ENCODE data around the gene SKIC8. TPM values are rescaled to one million over a fixed set of nuclear protein-coding genes. Genes with fewer than 3 reads are reported as not detected.
A peak's percentile ranks its signal among the peaks of the same experiment; 100 is the strongest.

The SKIC8 gene
- total and polyA plus RNA-seq, 2 of the 13 experiments (the other 11 are each of a cell fraction or from before 2014, with no cell fraction given): 69.5 to 70.6 TPM

- TF ChIP-seq FOXP4 (CRISPR knock-in tag; IDR thresholded peaks at IDR 0.05) (no peak), TFE3 (CRISPR knock-in tag; IDR thresholded peaks at IDR 0.05) (no peak), E2F1 (CRISPR knock-in tag; IDR thresholded peaks at IDR 0.05) (no peak), HOXA3 (CRISPR knock-in tag; IDR thresholded peaks at IDR 0.05) (no peak), ZNF768 (CRISPR knock-in tag; IDR thresholded peaks at IDR 0.05) (no peak)
These were observed 17.9 kb upstream of the SKIC8 start (continued) for GRCh38 chr15:78317145-78317836.

GRCh38 chr15:78316283-78317083 lies 17.1 kb upstream of the SKIC8 start:
- intact Hi-C loops (cut with micrococcal nuclease; ENCODE audit: unreplicated experiment) (no loop called here), in situ Hi-C loops (cut with HindIII; ENCODE audit: extremely low pct_ligation_motif_present, low pct_unique_long_range_greater_than_20kb) (no loop called here)
- Histone ChIP-seq H3K27me3 (ENCODE audit: control insufficient read depth in 1 of 2, insufficient read depth in 2 of 2, low read length in 2 of 2) (peaks cover 2 to 50% of the 10 kb centered on the region in 2 experiments; a peak in 4 of 5 replicates), H2AFZ (ENCODE audit: low read length) (no peak overlapping the region), H3K4me1 (ENCODE audit: insufficient read depth, low read length) (no peaks in the 10 kb centered on the region), H4K20me1 (ENCODE audit: insufficient read depth, low read length) (no peaks in the 10 kb centered on the region), H3K9me3 (ENCODE audit: low read length) (no peaks in the 10 kb centered on the region), H3K4me2 (ENCODE audit: low read depth, low read length) (peak overlapping the region; percentile 14; the same call in 1 of the 2 replicates), H3K9ac (ENCODE audit: insufficient read depth, low read depth, low read length) (no peak overlapping the region), H3K4me3 (replicated peaks in 1 of 3; ENCODE audit: insufficient read depth in 1 of 3, low read depth in 2 of 3, low read length in 3 of 3) (no peak overlapping the region), H3K27ac (ENCODE audit: extremely low read length, insufficient read depth, low read length) (no peak overlapping the region), H3K79me2 (ENCODE audit: insufficient read depth, low read length) (no peaks in the 10 kb centered on the region), H3K36me3 (replicated peaks in 1 of 2; ENCODE audit: control insufficient read depth in 1 of 2, insufficient read depth in 2 of 2, low read length in 2 of 2) (no peaks in the 10 kb centered on the region)
- POLR2A ChIA-PET: no interaction called here
- no peak for DNase-seq (ENCODE audit: low spot score)
- no peak for ATAC-seq
- 22% methylated on average over 10 of the region's 17 CpGs for WGBS (ENCODE audit: low lambda C conversion rate)
- CTCF ChIA-PET (ENCODE audit: low intra/inter-chr PET ratio, low total read pairs): interaction anchor here (0.9 to 1.3 kb wide), 2 partner anchors 9 to 166 kb away, joined by 3 read pairs; no protein-coding TSS in a partner anchor
- no TSS peak for BruUV-seq (replicated peaks)
- FAIRE-seq: no peak
- TF ChIP-seq BRD4 (CRISPR knock-in tag; IDR thresholded peaks at IDR 0.05) (no peak), ZNF850 (CRISPR knock-in tag; conservative IDR thresholded peaks at IDR 0.05) (no peak), ZFX (CRISPR knock-in tag; IDR thresholded peaks at IDR 0.05; ENCODE audit: low read depth) (no peak), ZNF776 (CRISPR knock-in tag; IDR thresholded peaks at IDR 0.05) (no peak), RFXANK (CRISPR knock-in tag; IDR thresholded peaks at IDR 0.05) (no peak), ZNF768 (CRISPR knock-in tag; IDR thresholded peaks at IDR 0.05) (no peak), MAFG (CRISPR knock-in tag; IDR thresholded peaks at IDR 0.05) (no peak), ZNF609 (CRISPR knock-in tag; IDR thresholded peaks at IDR 0.05; ENCODE audit: borderline replicate concordance) (no peak)
